ENCODE data around the gene DDX46.

The DDX46 gene

DNA sequence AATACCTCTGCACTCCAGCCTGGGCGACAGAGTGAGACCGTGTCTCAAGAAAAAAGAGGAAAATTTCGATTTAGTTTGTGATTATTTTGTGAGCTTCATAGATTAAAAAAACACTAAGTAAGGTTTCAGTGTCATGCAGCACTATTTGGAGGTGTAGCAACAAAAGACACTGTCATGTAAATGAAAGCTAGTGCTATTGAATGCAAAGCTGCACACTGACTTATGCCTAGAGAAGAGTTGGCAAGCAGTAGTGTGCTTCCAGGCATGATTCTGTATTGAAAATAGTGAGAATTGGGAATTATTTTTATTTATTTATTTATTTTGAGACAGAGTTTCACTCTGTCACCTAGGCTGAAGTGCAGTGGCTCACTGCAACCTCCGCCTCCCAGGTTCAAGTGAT, 34.5 kb downstream of the DDX46 start:
- no peak overlapping the region for H3K4me3 ChIP-seq (ENCODE audit: low read depth, low read length)
- DNase-seq (ENCODE audit: low read depth, low spot score): no peak
- ChIA-PET CTCF (interaction anchor here (1.4 kb wide), 1 partner anchor 9 kb away, joined by 4 read pairs; no protein-coding TSS in a partner anchor), POLR2A (no interaction called here)
- no peak for TF ChIP-seq CTCF (IDR thresholded peaks at IDR 0.05; ENCODE audit: insufficient read depth, low read length, missing control alignments)

GRCh38 chr5:134794082-134794481, 35.5 kb downstream of the DDX46 start:
- ChIA-PET POLR2A (no interaction called here), CTCF (interaction anchor here (1.4 kb wide), 1 partner anchor 10 kb away, joined by 4 read pairs; no protein-coding TSS in a partner anchor)
- no peak for DNase-seq (ENCODE audit: low read depth, low spot score)
- no peak for TF ChIP-seq CTCF (IDR thresholded peaks at IDR 0.05; ENCODE audit: insufficient read depth, low read length, missing control alignments)
- H3K4me3 ChIP-seq (ENCODE audit: low read depth, low read length): no peak overlapping the region

DNA sequence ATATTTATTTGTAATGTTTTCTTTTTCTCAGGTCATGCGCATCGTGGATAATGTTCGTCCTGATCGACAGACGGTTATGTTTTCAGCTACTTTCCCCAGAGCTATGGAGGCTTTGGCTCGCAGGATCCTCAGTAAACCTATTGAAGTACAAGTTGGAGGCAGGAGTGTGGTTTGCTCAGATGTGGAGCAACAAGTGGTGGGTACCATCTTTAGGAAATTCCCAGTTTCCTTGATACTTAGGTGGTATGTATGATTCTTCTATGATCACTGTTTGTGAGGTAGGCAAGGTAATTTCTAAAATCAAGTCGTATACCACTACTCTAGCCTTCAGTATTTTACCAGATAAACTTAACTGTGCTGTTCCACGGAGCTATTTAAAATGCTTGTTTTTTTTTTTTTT, 36.2 kb downstream of the DDX46 start:
- ChIA-PET CTCF (interaction anchor here (1.2 kb wide), 1 partner anchor 10 kb away, joined by 3 read pairs; no protein-coding TSS in a partner anchor), POLR2A (no interaction called here)
- H3K4me3 ChIP-seq (ENCODE audit: low read depth, low read length): no peak overlapping the region
- TF ChIP-seq CTCF (IDR thresholded peaks at IDR 0.05; ENCODE audit: insufficient read depth, low read length, missing control alignments): no peak
- DNase-seq (ENCODE audit: low read depth, low spot score): no peak

DNA sequence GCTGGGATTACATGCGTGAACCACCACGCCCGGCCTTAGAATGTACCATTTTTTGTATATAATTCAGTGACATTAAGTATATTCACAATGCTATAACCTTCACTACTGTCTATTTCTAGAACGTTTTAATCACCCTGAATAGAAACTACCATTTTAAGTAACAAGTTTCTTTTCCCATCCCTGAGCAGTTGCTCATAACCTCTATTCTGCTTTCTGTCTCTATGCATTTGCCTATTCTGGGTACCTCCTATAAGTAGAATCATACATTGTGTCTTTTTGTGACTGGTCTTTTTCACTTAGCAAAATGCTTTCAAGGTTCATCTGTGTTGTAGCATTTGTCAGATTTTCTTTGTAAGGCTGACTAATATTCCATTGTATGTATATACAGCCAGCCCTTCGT, 39.9 kb downstream of the DDX46 start:
- no peak for TF ChIP-seq CTCF (IDR thresholded peaks at IDR 0.05; ENCODE audit: insufficient read depth, low read length, missing control alignments)

GRCh38 chr5:134803821-134804220, 45.2 kb downstream of the DDX46 start:
- ChIA-PET POLR2A (no interaction called here), CTCF (no interaction called here)
- no peak for DNase-seq (ENCODE audit: low read depth, low spot score)
- no peak overlapping the region for H3K4me3 ChIP-seq (ENCODE audit: low read depth, low read length)
- no peak for TF ChIP-seq CTCF (IDR thresholded peaks at IDR 0.05; ENCODE audit: insufficient read depth, low read length, missing control alignments)

More for the DNA sequence above, 39.9 kb downstream of the DDX46 start:
- DNase-seq (ENCODE audit: low read depth, low spot score): no peak
- POLR2A ChIA-PET: no interaction called here
- H3K4me3 ChIP-seq (ENCODE audit: low read depth, low read length): no peak overlapping the region
- CTCF ChIA-PET: interaction anchor here (0.6 kb wide), 1 partner anchor 53 kb away, joined by 3 read pairs; no protein-coding TSS in a partner anchor

DNA sequence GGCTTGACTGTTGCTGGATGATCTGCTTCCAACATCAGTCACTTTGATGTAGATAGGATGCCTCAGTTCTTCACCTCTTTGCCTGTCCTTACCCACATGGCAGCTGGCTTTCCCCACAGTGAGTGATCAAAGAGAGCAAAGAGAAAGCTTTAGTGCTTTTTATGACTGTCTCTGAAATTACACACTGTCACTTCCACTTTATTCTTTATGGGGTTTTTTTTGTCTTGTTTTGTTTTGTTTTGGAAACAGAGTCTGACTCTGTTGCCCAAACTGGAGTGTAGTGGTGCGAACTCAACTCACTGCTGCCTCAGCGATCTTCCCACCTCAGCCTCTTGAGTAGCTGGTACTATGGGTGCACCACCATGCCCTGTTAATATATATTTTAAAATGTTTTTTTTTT, 54.8 kb downstream of the DDX46 start:
- ChIA-PET CTCF (no interaction called here), POLR2A (no interaction called here)
- no peak overlapping the region for H3K4me3 ChIP-seq (ENCODE audit: low read depth, low read length)
- DNase-seq (ENCODE audit: low read depth, low spot score): no peak
- TF ChIP-seq CTCF (IDR thresholded peaks at IDR 0.05; ENCODE audit: insufficient read depth, low read length, missing control alignments): no peak

Measured in AG04449 (cell line).